HG02973 (cell line): Measurements from ENCODE around the gene NKAPL.

Source experiments
- ATAC-seq: cut with Tn5 transposase; IDR thresholded peaks from one replicate; pipeline ENCODE4 v1.9.1; 2021; ENCODE audit warnings: moderate library complexity; ENCODE audit not compliant: unreplicated experiment

The NKAPL gene

DNA sequence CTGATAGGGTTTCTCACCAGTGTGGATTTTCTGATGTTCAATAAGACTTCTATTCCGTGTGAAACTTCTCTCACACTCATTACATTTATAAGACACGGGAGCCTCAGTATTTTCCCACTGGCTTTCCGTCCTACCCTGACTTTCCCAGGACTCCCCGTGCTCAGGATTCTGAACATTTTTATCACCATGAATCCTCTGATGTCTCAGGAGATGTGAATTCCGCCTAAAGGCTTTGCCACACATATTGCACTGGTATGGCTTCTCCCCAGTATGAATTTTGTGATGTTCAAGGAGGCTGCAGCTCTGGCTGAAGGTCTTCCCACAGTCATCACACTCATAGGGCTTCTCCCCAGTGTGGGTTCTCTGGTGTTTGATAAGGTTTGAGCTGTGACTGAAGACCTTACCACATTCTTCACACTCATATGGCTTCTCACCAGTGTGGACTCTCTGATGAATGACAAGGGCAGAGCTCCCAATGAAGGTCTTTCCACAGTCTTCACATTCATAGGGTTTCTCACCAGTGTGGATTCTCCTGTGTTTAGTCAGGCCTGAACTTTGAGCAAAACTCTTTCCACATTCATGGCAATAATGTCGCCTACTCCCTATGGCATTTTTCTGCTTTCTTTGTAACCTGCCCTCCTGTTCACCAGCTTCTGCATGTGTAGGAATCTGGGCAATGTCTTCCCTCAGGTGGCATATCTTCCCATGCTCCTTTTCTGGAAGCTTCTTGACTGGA, 13.7 kb upstream of the NKAPL start:
- no peak for ATAC-seq

GRCh38 chr6:28248916-28249315, 10.2 kb upstream of the NKAPL start:
- no peak for ATAC-seq

GRCh38 chr6:28250747-28251146, 8.3 kb upstream of the NKAPL start:
- no peak for ATAC-seq

- ATAC-seq = peak; percentile 39
Measured at GRCh38 chr6:28251661-28252008, 7.5 kb upstream of the NKAPL start.

- peak; percentile 72 for ATAC-seq
Measured at GRCh38 chr6:28252009-28252975, 6.8 kb upstream of the NKAPL start, which contains the start of gene ZKSCAN4. ZKSCAN4 (minus strand) TSS chr6:28252269; CDS start chr6:28251980, 289 bp downstream.

DNA sequence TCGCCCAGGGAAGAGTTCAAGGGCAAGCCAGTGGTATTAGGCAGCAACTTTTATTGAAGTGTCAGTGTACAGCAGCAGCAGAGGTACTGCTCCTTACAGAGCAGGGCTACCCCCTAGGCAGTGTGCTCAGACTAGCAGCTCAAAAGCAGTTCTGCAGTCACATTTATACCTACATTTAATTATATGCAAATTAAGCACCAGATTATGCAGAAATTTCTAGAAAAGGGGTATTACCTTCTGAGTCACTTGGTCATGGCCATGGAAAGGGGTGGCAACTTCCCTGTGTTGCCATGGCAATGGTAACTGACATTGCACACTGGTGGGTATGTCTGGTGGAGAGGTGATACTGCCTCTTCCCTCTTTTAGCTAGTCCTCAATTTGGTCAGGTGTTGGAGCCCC, 5.0 kb upstream of the NKAPL start:
- ATAC-seq = no peak

GRCh38 chr6:28257042-28257441, 2.1 kb upstream of the NKAPL start:
- ATAC-seq = no peak

GRCh38 chr6:28263922-28264321, 4.8 kb downstream of the NKAPL start:
- ATAC-seq = no peak

DNA sequence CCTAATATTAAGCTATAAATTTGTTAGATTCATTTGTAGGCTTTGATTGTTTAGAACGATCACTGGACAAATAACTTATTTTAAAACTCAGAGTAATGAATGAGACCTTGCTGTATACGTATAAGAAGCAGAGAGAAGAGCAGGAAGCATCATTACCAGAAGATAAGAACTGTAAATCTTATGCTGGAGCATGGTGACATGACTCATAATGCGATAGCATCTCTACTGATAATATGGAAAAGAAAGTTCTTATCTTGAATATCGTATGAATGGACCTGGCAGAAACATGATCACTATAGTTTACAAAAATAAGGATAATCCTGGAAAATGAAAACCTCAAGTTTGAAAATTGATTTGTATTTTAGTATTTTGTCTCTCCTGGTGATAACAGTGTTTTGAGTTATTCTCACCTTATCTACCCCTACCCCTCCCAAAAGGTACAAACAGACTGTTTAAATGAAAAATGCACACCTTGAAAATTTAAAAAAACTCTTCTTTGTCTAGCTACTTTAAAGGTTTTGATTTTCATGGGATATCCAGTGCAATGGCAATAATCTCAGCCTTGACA, 5.8 kb downstream of the NKAPL start:
- ATAC-seq = no peak

DNA sequence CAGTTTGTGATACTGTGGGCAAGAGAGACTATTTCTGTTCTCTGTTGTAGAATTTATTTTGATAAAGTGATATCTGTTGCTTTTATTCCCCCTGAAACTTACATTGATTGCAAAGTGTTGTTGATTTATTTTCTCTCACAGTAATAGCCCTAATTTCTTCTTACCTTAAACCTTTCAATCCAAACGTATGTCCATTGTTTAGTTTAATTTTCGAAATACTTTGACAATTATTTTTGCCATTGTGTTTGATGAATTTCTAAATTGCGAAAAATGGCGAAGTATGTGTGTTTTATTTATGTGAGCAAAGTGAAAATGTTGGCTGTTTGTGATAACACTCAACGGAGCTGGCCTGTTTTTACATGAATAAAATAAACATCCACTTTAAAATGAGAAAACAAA, 7.5 kb downstream of the NKAPL start:
- ATAC-seq = no peak

DNA sequence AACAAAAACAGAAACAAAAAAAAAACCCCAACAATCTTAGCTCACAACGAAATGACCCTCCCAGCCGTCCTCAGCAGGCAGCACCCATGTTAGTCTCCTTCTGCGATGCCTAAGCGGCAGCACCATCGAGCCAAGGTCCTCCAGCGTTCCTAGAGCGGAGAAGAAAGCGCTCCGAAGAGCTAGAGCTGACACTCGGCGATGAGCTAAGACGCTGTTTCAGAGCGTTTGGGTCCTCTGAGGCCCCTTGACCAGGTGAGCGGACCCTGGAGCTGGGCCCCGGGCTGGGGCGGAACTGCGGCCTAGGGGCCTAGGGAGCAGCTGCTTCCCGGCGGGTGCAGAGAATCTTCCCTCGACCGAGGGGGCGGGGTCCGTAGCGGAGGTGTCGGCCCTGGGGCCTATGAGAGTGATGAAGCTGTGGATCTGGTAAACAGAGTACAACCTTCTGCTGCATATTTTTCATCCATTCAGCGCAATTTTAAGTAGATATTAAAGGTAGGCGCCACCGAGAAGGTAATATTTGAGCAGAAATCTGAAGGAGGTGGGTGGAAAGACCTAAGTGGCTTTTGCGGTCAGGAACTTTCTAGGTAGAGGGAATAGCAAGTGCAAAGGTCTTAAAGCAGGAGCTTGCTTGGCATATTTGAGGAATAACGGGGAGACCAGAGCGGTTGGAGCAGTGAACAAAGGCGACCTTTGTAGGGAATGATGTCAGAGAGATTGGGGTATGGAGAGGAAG, 8.0 kb downstream of the NKAPL start, which contains the start of gene ZSCAN26:
Gene ZSCAN26 (plus strand): TSS at position 182 of the 733 bp plus-strand sequence. CDS start 4,777 bp downstream, outside the sequence.
- ATAC-seq = peak; percentile 86

GRCh38 chr6:28267695-28268059, 8.6 kb downstream of the NKAPL start:
- no peak for ATAC-seq

- no peak for ATAC-seq
Measured at GRCh38 chr6:28269492-28269891, 10.4 kb downstream of the NKAPL start.

GRCh38 chr6:28274888-28275287, 15.8 kb downstream of the NKAPL start:
- ATAC-seq = no peak

DNA sequence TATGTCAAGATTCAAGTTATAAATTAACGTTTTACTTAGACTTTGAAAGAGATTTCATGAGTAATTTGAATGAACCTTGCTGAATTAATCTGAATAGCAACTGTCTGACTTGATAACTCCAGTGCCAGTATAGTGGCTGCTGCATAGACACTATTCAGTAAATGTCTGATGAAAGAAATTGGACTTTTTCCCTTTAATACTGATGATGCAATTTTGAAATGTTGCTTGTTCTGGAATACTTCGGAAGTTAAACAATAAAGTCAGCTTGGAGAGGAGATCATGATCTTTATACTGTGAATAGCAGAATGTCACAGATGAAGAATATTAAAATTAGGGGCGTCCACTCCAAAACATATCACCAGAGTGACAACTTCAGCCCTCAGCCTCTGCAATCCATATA, 18.6 kb downstream of the NKAPL start:
- ATAC-seq = no peak

GRCh38 chr6:28280595-28281287, 21.6 kb downstream of the NKAPL start:
- ATAC-seq = no peak

- peak; percentile 74 for ATAC-seq
Measured at GRCh38 chr6:28281288-28282064, 22.4 kb downstream of the NKAPL start, which contains the start of gene PGBD1. PGBD1 (plus strand) TSS chr6:28281572; CDS start chr6:28283814, 2,242 bp downstream.

- no peak for ATAC-seq
Measured at GRCh38 chr6:28282926-28283325, 23.8 kb downstream of the NKAPL start.

GRCh38 chr6:28291573-28291972, 32.5 kb downstream of the NKAPL start:
- ATAC-seq = no peak
